Fibroblast of lung (primary cell): ENCODE data around the gene NIT1. TPM values are rescaled to one million over a fixed set of nuclear protein-coding genes. Genes with fewer than 3 reads are reported as not detected.

Source experiments
- DNase-seq, 2 donors: peaks; one replicate each; pipeline versions ENCODE4 v3.0.0 to v3.0.0-alpha.2; 2010; ENCODE audit warnings: low read depth in 2 of 2
- H2AFZ ChIP-seq: 2 replicates; pipeline ENCODE4 v1.5.1; 2012; ENCODE audit warnings: low read length, control low read depth, inconsistent platforms
- H3K27ac ChIP-seq: 2 replicates; pipeline ENCODE4 v1.5.1; 2011; ENCODE audit warnings: low read length, control low read depth; ENCODE audit not compliant: insufficient read depth
- H3K27me3 ChIP-seq: 2 replicates; pipeline ENCODE4 v1.5.1; 2011; ENCODE audit warnings: mild to moderate bottlenecking, low read length; ENCODE audit not compliant: control insufficient read depth, insufficient read depth
- H3K36me3 ChIP-seq: 2 replicates; pipeline ENCODE4 v1.5.1; 2011; ENCODE audit warnings: low read length; ENCODE audit not compliant: control insufficient read depth, insufficient read depth
- H3K4me1 ChIP-seq: 2 replicates; pipeline ENCODE4 v1.5.1; 2011; ENCODE audit warnings: low read length; ENCODE audit not compliant: control insufficient read depth, insufficient read depth; ENCODE audit errors: extremely low read depth
- H3K4me2 ChIP-seq: 2 replicates; pipeline ENCODE4 v1.5.1; 2011; ENCODE audit warnings: low read length, control low read depth; ENCODE audit not compliant: insufficient read depth; ENCODE audit errors: extremely low read depth
- H3K4me3 ChIP-seq, 4 experiments: fragments of 200-600 bp in 1 of 4; sonication (generic) in 1 of 4; replicated peaks in 1 of 4; 2 replicates each; pipeline ENCODE4 v1.5.1; 2011 to 2016; ENCODE audit warnings: low read length in 4 of 4, low read depth in 3 of 4, mild to moderate bottlenecking in 3 of 4, control low read depth in 2 of 4, inconsistent platforms in 1 of 4, mixed read lengths in 1 of 4; ENCODE audit not compliant: insufficient read depth in 1 of 4; ENCODE audit errors: control extremely low read depth in 1 of 4
- H3K79me2 ChIP-seq: 2 replicates; pipeline ENCODE4 v1.5.1; 2012; ENCODE audit warnings: mild to moderate bottlenecking, low read length, inconsistent platforms; ENCODE audit not compliant: control insufficient read depth, insufficient read depth
- H3K9ac ChIP-seq: 2 replicates; pipeline ENCODE4 v1.5.1; 2011; ENCODE audit warnings: mild to moderate bottlenecking, low read length, control low read depth; ENCODE audit not compliant: insufficient read depth
- H3K9me3 ChIP-seq: 2 replicates; pipeline ENCODE4 v1.5.1; 2012; ENCODE audit warnings: low read depth, low read length; ENCODE audit not compliant: control insufficient read depth, insufficient read depth
- H4K20me1 ChIP-seq: 2 replicates; pipeline ENCODE4 v1.5.1; 2011; ENCODE audit warnings: low read length; ENCODE audit not compliant: control insufficient read depth, insufficient read depth; ENCODE audit errors: extremely low read depth
- CTCF ChIP-seq, 2 donors: IDR thresholded peaks in 1 of 2; conservative IDR thresholded peaks in 1 of 2; 1 replicate in 1 of 2; 2 replicates in 1 of 2; pipeline ENCODE4 v1.5.1; 2011 to 2012; ENCODE audit warnings: low read length in 2 of 2, control low read depth in 1 of 2, inconsistent platforms in 1 of 2, low read depth in 1 of 2, mild to moderate bottlenecking in 1 of 2
- EZH2 ChIP-seq: IDR thresholded peaks from 2 replicates; pipeline ENCODE4 v1.5.1; 2012; ENCODE audit warnings: low read length, control low read depth, mild to moderate bottlenecking; ENCODE audit errors: missing control alignments
- polyA plus RNA-seq, 2 donors: library from polyadenylated mRNA; depleted of rRNA in 1 of 2; stranded (reverse) in 1 of 2; unstranded in 1 of 2; fragments of >200 nt; gene quantifications; 2 replicates each; pipeline ENCODE4 v1.2.1, GENCODE V29; 2011 to 2012; ENCODE audit warnings: missing spikeins in 1 of 2
- total RNA-seq: library from RNA; depleted of rRNA; stranded (reverse); fragments of >200 nt; gene quantifications from 2 replicates; pipeline ENCODE4 v1.2.1, GENCODE V29; 2014

The NIT1 gene
- total and polyA plus RNA-seq, 2 donors (not counting 1 experiment from before 2014, with no cell fraction given) = 30.6 to 42.6 TPM

GRCh38 chr1:161139766-161140165, 21.9 kb downstream of the NIT1 start:
- Histone ChIP-seq H3K4me3 (no peak overlapping the region), H3K27me3 (no peaks in the 10 kb centered on the region), H2AFZ (no peak overlapping the region), H3K9ac (no peak overlapping the region), H3K4me1 (no peaks in the 10 kb centered on the region), H3K4me2 (no peak overlapping the region), H3K79me2 (peaks cover 4% of the 10 kb centered on the region), H3K27ac (no peak overlapping the region), H3K36me3 (no peaks in the 10 kb centered on the region), H3K9me3 (no peaks in the 10 kb centered on the region), H4K20me1 (no peaks in the 10 kb centered on the region)
- TF ChIP-seq EZH2 = no peak
- peak; percentile 44 to 60 for TF ChIP-seq CTCF (conservative IDR thresholded peaks at IDR 0.05 in 1 of 2, IDR thresholded peaks at IDR 0.05 in 1 of 2; ENCODE audit: low read depth in 1 of 2, low read length in 2 of 2)
- DNase-seq = peak in 1 of 2 donors; percentile 73

- no peak overlapping the region for H3K9ac ChIP-seq
- no peak overlapping the region for H3K27ac ChIP-seq
- no peak overlapping the region for H3K4me2 ChIP-seq
- TF ChIP-seq EZH2 (no peak), CTCF (conservative IDR thresholded peaks at IDR 0.05 in 1 of 2, IDR thresholded peaks at IDR 0.05 in 1 of 2; ENCODE audit: low read depth in 1 of 2, low read length in 2 of 2) (no peak)
- no peaks in the 10 kb centered on the region for H3K36me3 ChIP-seq
- no peaks in the 10 kb centered on the region for H3K4me1 ChIP-seq
- no peak for DNase-seq
- no peak overlapping the region for H2AFZ ChIP-seq
- H3K4me3 ChIP-seq = no peak overlapping the region
- H3K27me3 ChIP-seq = no peaks in the 10 kb centered on the region
- H4K20me1 ChIP-seq = no peaks in the 10 kb centered on the region
- H3K79me2 ChIP-seq = no peaks in the 10 kb centered on the region
- no peaks in the 10 kb centered on the region for H3K9me3 ChIP-seq
Observed at GRCh38 chr1:161140755-161141400, 23.0 kb downstream of the NIT1 start.

- DNase-seq = no peak
- no peaks in the 10 kb centered on the region for H3K4me1 ChIP-seq
- H3K27ac ChIP-seq = no peak overlapping the region
- no peak overlapping the region for H3K4me2 ChIP-seq
- H3K9me3 ChIP-seq = no peaks in the 10 kb centered on the region
- no peak for TF ChIP-seq EZH2
- TF ChIP-seq CTCF (conservative IDR thresholded peaks at IDR 0.05 in 1 of 2, IDR thresholded peaks at IDR 0.05 in 1 of 2; ENCODE audit: low read depth in 1 of 2, low read length in 2 of 2) = no peak
- no peaks in the 10 kb centered on the region for H4K20me1 ChIP-seq
- H2AFZ ChIP-seq = no peak overlapping the region
- H3K79me2 ChIP-seq = no peaks in the 10 kb centered on the region
- H3K4me3 ChIP-seq = no peak overlapping the region
- no peaks in the 10 kb centered on the region for H3K36me3 ChIP-seq
- no peak overlapping the region for H3K9ac ChIP-seq
- H3K27me3 ChIP-seq = no peaks in the 10 kb centered on the region
Observed at GRCh38 chr1:161145832-161146231, 27.9 kb downstream of the NIT1 start.
